OCI-LY7 (cell line): ENCODE measurements around the gene HIVEP3.

ENCODE experiments used
- EZH2phosphoT487 ChIP-seq: fragments of 200-600 bp; sonication (generic); IDR thresholded peaks from 2 replicates; pipeline ENCODE4 v1.6.1; 2018; ENCODE audit warnings: low read depth, borderline replicate concordance, mild to moderate bottlenecking, mixed run types, antibody characterized with exemption, low read length, moderate library complexity, mixed read lengths
- TF ChIP-seq, protein P1 (sequence below): fragments of 200-600 bp; sonication (generic); conservative IDR thresholded peaks from 2 replicates; pipeline ENCODE4 v1.5.1; 2014; ENCODE audit warnings: mild to moderate bottlenecking, antibody characterized with exemption, low read length, moderate library complexity, mixed read lengths

DNA sequence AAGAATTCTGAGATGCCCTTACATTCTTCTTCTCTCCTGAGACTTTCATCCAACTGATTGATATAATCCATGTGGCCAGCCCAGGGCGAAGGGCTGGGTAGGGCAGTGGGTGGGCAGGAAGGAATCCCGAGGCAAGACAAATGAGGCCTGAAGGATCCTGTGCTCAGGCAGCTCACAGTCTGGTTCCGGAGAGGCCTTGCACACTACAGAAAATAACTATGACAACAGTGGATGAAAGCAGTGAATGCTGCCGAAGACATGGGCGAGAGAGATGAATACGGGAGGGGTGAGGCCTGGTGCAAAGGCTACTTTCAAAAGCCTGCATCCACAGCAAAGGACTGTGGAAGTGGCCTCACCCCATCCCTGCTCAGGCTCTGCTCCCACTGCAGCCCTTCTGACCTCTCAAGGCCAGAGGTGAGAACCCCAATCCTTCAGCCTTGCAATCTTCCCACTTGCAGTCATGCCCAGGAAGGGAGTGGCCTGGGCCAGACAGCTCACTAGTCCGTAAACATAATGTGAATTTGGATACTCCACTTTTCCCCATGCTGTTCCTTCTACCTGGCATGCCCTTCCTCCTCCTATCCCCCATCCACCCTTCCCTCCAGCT is 250.6 kb downstream of the HIVEP3 start:
- TF ChIP-seq, protein P1, sequence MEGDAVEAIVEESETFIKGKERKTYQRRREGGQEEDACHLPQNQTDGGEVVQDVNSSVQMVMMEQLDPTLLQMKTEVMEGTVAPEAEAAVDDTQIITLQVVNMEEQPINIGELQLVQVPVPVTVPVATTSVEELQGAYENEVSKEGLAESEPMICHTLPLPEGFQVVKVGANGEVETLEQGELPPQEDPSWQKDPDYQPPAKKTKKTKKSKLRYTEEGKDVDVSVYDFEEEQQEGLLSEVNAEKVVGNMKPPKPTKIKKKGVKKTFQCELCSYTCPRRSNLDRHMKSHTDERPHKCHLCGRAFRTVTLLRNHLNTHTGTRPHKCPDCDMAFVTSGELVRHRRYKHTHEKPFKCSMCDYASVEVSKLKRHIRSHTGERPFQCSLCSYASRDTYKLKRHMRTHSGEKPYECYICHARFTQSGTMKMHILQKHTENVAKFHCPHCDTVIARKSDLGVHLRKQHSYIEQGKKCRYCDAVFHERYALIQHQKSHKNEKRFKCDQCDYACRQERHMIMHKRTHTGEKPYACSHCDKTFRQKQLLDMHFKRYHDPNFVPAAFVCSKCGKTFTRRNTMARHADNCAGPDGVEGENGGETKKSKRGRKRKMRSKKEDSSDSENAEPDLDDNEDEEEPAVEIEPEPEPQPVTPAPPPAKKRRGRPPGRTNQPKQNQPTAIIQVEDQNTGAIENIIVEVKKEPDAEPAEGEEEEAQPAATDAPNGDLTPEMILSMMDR: no peak
- TF ChIP-seq EZH2phosphoT487: no peak
